Adrenal gland (tissue), 12 donors: ENCODE data around the gene PLP2. TPM values are rescaled to one million over a fixed set of nuclear protein-coding genes. Genes with fewer than 3 reads are reported as not detected.
"Not testable (repeated sequence)": the region's sequence is repeated elsewhere in the genome, so short reads cannot be mapped to it uniquely, and the experiment has no call there.

ENCODE experiments used
- DNase-seq, 7 donors: peaks; one replicate each; pipeline ENCODE4 v3.0.0-alpha.2; 2019 to 2020
- H3K27ac ChIP-seq, 5 donors: fragments of 200-600 bp; sonication (generic) in 4 of 5; 1 replicate in 3 of 5; 2 replicates in 2 of 5; pipeline versions ENCODE4 v1.5.1 to v1.8.0; 2016 to 2020; ENCODE audit warnings: mild to moderate bottlenecking in 1 of 5
- H3K27me3 ChIP-seq: fragments of 200-600 bp; 2 replicates; pipeline ENCODE4 v1.8.0; 2021
- H3K36me3 ChIP-seq, 2 donors: fragments of 200-600 bp; replicated peaks in 1 of 2; 1 replicate in 1 of 2; 2 replicates in 1 of 2; pipeline versions ENCODE4 v1.5.1 to v1.8.0; 2018 to 2022
- H3K4me1 ChIP-seq, 2 donors: fragments of 200-600 bp; replicated peaks in 1 of 2; 1 replicate in 1 of 2; 2 replicates in 1 of 2; pipeline versions ENCODE4 v1.5.1 to v1.8.0; 2018 to 2021
- H3K4me3 ChIP-seq, 4 donors: fragments of 200-600 bp; sonication (generic) in 3 of 4; one replicate each; pipeline ENCODE4 v1.5.1; 2016 to 2018
- H3K9me3 ChIP-seq, 3 donors: fragments of 200-600 bp; sonication (generic) in 1 of 3; replicated peaks in 1 of 3; 1 replicate in 2 of 3; 2 replicates in 1 of 3; pipeline versions ENCODE4 v1.5.1 to v1.8.0; 2016 to 2021
- CTCF ChIP-seq, 6 experiments: fragments of 450-650 bp in 4 of 6; fragments of 200-600 bp in 2 of 6; sonication (generic) in 1 of 6; IDR thresholded peaks; 1 replicate in 5 of 6; 2 replicates in 1 of 6; pipeline versions ENCODE4 v1.5.1 to v1.8.0; 2016 to 2021; ENCODE audit warnings: antibody characterized with exemption in 6 of 6, mild to moderate bottlenecking in 2 of 6, moderate library complexity in 1 of 6
- POLR2A ChIP-seq, 2 donors: fragments of 450-650 bp; IDR thresholded peaks; one replicate each; pipeline ENCODE4 v1.6.1; 2017; ENCODE audit warnings: antibody characterized with exemption in 2 of 2, mild to moderate bottlenecking in 2 of 2, moderate library complexity in 1 of 2
- WGBS, 4 donors: extraction: QIAGEN DNeasy Blood & Tissue Kit in 2 of 4; methylation state at CpG; one replicate each; pipeline versions ENCODE4 v1.1.5 to v1.1.7; 2013 to 2017; 5-methylcytosine and 5-hydroxymethylcytosine counted together
- intact Hi-C, 2 donors: fragments of 100-400 bp; cut with DNase I; formaldehyde crosslinking; loops; one replicate each; pipeline versions ENCODE4 v1.14.1 to v1.15.0; 2022 to 2023
- polyA plus RNA-seq, 3 donors: library from polyadenylated mRNA; stranded (reverse); fragments of 200-250 nt in 2 of 3; fragments of 350-450 nt in 1 of 3; fragmentation: Illumina TruSeq in 1 of 3; extraction: RNeasy Lipid Tissue Mini Kit (QIAGEN cat#74804) in 1 of 3; gene quantifications; one replicate each; pipeline ENCODE4 v1.2.3, GENCODE V29; 2013 to 2014
- total RNA-seq, 9 donors: library from RNA; depleted of rRNA in 4 of 9; stranded (reverse); fragments of >200 nt in 4 of 9; fragments of 120-200 nt in 1 of 9; fragmentation: NEBNext Ultra II Directional in 1 of 9; extraction: Animal tissue kit (Norgen Biotek cat#: 25700) in 1 of 9; gene quantifications; one replicate each; pipeline versions ENCODE4 v1.1.0 to v1.2.4, GENCODE V29; 2013 to 2023
- donor health status: healthy with polysubstance abuse.
- donor health status: Bipolar disorder and iron deficiency.
- donor health status: DM: yes; HTN: yes; CAD: no.
- donor health status: DM: no; HTN: no; CAD: no.
- donor health status: DM: no; HTN: no; CAD: no.
- donor health status: DM: yes; HTN: yes; CAD: no.

The PLP2 gene
- total and polyA plus RNA-seq, 12 donors, result 52.1 to 724 (median 177) TPM

- H3K27ac ChIP-seq, result peak overlapping the region; percentile 69 to 89 (median 76)
- peak overlapping the region in 3 of 4 donors; percentile 30 to 67 (median 40) for H3K4me3 ChIP-seq
- peaks cover 0 to 12% of the 10 kb centered on the region in 2 donors for H3K36me3 ChIP-seq
- no peaks in the 10 kb centered on the region for H3K9me3 ChIP-seq
- intact Hi-C loops, result no loop called here
- H3K4me1 ChIP-seq, result peaks cover 14 to 18% of the 10 kb centered on the region in 2 donors
- WGBS, 4 donors, result 1 to 57% (median 35%) methylated on average over 15 to 36 of the region's 37 CpGs; no CpG with 5 or more reads in 1 of the 4 donors
- peak in 1 of 2 donors; percentile 35 for TF ChIP-seq POLR2A (IDR thresholded peaks at IDR 0.05)
- no peak for TF ChIP-seq CTCF (IDR thresholded peaks at IDR 0.05)
- no peaks in the 10 kb centered on the region for H3K27me3 ChIP-seq
- DNase-seq, result peak; percentile 75 to 89 (median 82)
These were observed 632 bp downstream of the PLP2 start for GRCh38 chrX:49172280-49172780.

- H3K27me3 ChIP-seq, H3K4me3 ChIP-seq, H3K9me3 ChIP-seq, intact Hi-C loops: not testable (repeated sequence)
- Histone ChIP-seq H3K36me3 (peaks cover 0 to 12% of the 10 kb centered on the region in 2 donors), H3K27ac (peak overlapping the region in 4 of 5 donors; percentile 74 to 89 (median 82)), H3K4me1 (peaks cover 8 to 12% of the 10 kb centered on the region in 2 donors)
- peak in 1 of 7 donors; percentile 27 for DNase-seq
- WGBS, 4 donors, result 50 to 84% (median 74%) methylated on average over 1 to 8 of the region's 8 CpGs
These were observed 1.8 kb downstream of the PLP2 start for GRCh38 chrX:49173544-49173943.

GRCh38 chrX:49174723-49175122 lies 3.0 kb downstream of the PLP2 start:
- Histone ChIP-seq H3K27ac (no peak overlapping the region), H3K9me3 (no peaks in the 10 kb centered on the region), H3K27me3 (no peaks in the 10 kb centered on the region), H3K4me1 (peaks cover 8 to 12% of the 10 kb centered on the region in 2 donors), H3K36me3 (peaks cover 0 to 12% of the 10 kb centered on the region in 2 donors), H3K4me3 (no peak overlapping the region)
- intact Hi-C loops, result no loop called here
- TF ChIP-seq CTCF (IDR thresholded peaks at IDR 0.05), result no peak
- no peak for TF ChIP-seq POLR2A (IDR thresholded peaks at IDR 0.05)
- DNase-seq, result no peak
- WGBS, 4 donors, result 66 to 78% (median 70%) methylated on average over 3 of the region's 3 CpGs

GRCh38 chrX:49175435-49176274 lies 4.0 kb downstream of the PLP2 start:
- peak overlapping the region in 1 of 5 donors; percentile 67 for H3K27ac ChIP-seq
- TF ChIP-seq POLR2A (IDR thresholded peaks at IDR 0.05) (no peak), CTCF (IDR thresholded peaks at IDR 0.05) (no peak)
- 74 to 93% (median 88%) methylated on average over 9 to 43 of the region's 43 CpGs for WGBS, 4 donors
- H3K4me1 ChIP-seq, result peaks cover 8 to 12% of the 10 kb centered on the region in 2 donors
- no peaks in the 10 kb centered on the region for H3K9me3 ChIP-seq
- DNase-seq, result no peak
- H3K4me3 ChIP-seq, result no peak overlapping the region
- intact Hi-C loops, result no loop called here
- peaks cover 0 to 12% of the 10 kb centered on the region in 2 donors for H3K36me3 ChIP-seq
- no peaks in the 10 kb centered on the region for H3K27me3 ChIP-seq
